HepG2 (cell line): Measurements from ENCODE around the gene C18orf63. TPM values are rescaled to one million over a fixed set of nuclear protein-coding genes. Genes with fewer than 3 reads are reported as not detected.

Source experiments
- ARID4A ChIP-seq: sonication (generic); formaldehyde crosslinking; IDR thresholded peaks from 2 replicates; pipeline ENCODE4 v1.5.0; 2020; ENCODE audit warnings: mild to moderate bottlenecking, missing genetic modification reagents, borderline replicate concordance
- ETV6 ChIP-seq: sonication (generic); formaldehyde crosslinking; conservative IDR thresholded peaks from 2 replicates; pipeline ENCODE4 v1.4.0; 2020; ENCODE audit warnings: missing genetic modification reagents
- HDAC6 ChIP-seq: fragments of 200-600 bp; sonication (generic); IDR thresholded peaks from 2 replicates; pipeline ENCODE4 v1.7.0; 2017; ENCODE audit warnings: mild to moderate bottlenecking, antibody characterized with exemption, low read length, low read depth
- IRF1 ChIP-seq: sonication (generic); formaldehyde crosslinking; IDR thresholded peaks from 2 replicates; pipeline ENCODE4 v1.4.0; 2020; ENCODE audit warnings: low read depth, mild to moderate bottlenecking, missing genetic modification reagents
- MXD4 ChIP-seq: IDR thresholded peaks from 2 replicates; pipeline ENCODE4 v1.6.1; 2016; ENCODE audit warnings: mild to moderate bottlenecking, missing biosample characterization, missing genetic modification reagents
- PATZ1 ChIP-seq: sonication (generic); formaldehyde crosslinking; IDR thresholded peaks from 2 replicates; pipeline ENCODE4 v1.4.0; 2020; ENCODE audit warnings: missing genetic modification reagents
- PRDM4 ChIP-seq: sonication (generic); formaldehyde crosslinking; IDR thresholded peaks from 2 replicates; pipeline ENCODE4 v1.9.0; 2021; ENCODE audit warnings: missing genetic modification reagents, borderline replicate concordance
- ZFP36L2 ChIP-seq: sonication (generic); formaldehyde crosslinking; IDR thresholded peaks from 2 replicates; pipeline ENCODE4 v1.4.0; 2020; ENCODE audit warnings: missing genetic modification reagents
- ZNF124 ChIP-seq: sonication (generic); formaldehyde crosslinking; IDR thresholded peaks from 2 replicates; pipeline ENCODE4 v1.4.0; 2020; ENCODE audit warnings: missing genetic modification reagents
- ZNF33A ChIP-seq: sonication (generic); formaldehyde crosslinking; IDR thresholded peaks from 2 replicates; pipeline ENCODE4 v1.5.1; 2020; ENCODE audit warnings: missing genetic modification reagents, mild to moderate bottlenecking, moderate library complexity, borderline replicate concordance
- ZNF567 ChIP-seq: sonication (generic); formaldehyde crosslinking; IDR thresholded peaks from 2 replicates; pipeline ENCODE4 v1.8.1; 2023; ENCODE audit warnings: mild to moderate bottlenecking, missing genetic modification reagents, borderline replicate concordance
- ZNF670 ChIP-seq: sonication (generic); formaldehyde crosslinking; IDR thresholded peaks from 2 replicates; pipeline ENCODE4 v1.8.0; 2022; ENCODE audit warnings: mild to moderate bottlenecking, missing genetic modification reagents, borderline replicate concordance
- ZNF776 ChIP-seq: sonication (generic); formaldehyde crosslinking; IDR thresholded peaks from 2 replicates; pipeline ENCODE4 v1.4.0; 2020; ENCODE audit warnings: mild to moderate bottlenecking, missing genetic modification reagents
- polyA plus RNA-seq, 8 experiments: library from polyadenylated mRNA; depleted of rRNA in 3 of 8; stranded (reverse) in 7 of 8; unstranded in 1 of 8; fragments of >200 nt; fragmentation: Illumina TruSeq in 4 of 8; extraction: Trizol in 4 of 8; gene quantifications; 2 replicates each; pipeline versions ENCODE4 v1.2.1 to v1.2.3, GENCODE V29; 2011 to 2016; ENCODE audit warnings: low read depth in 4 of 8, missing spikeins in 1 of 8, mixed read lengths in 1 of 8; ENCODE audit not compliant: insufficient read depth in 1 of 8
- total RNA-seq, 5 experiments: library from RNA; depleted of rRNA; stranded (reverse); fragments of >200 nt; fragmentation: Illumina TruSeq; extraction: Trizol; gene quantifications; 2 replicates each; pipeline ENCODE4 v1.2.3, GENCODE V29; 2016; ENCODE audit warnings: low read depth in 1 of 5
- TF ChIP-seq, protein P1 (sequence below): sonication (generic); formaldehyde crosslinking; IDR thresholded peaks from 2 replicates; pipeline ENCODE4 v1.5.1; 2020; ENCODE audit warnings: mild to moderate bottlenecking, missing genetic modification reagents, borderline replicate concordance

The C18orf63 gene
- total and polyA plus RNA-seq, 2 of the 13 experiments (the other 11 are each of a cell fraction or from before 2014, with no cell fraction given) = 0.01 TPM; not detected in 1

- no peak for TF ChIP-seq PRDM4
- no peak for TF ChIP-seq MXD4 (CRISPR knock-in tag)
- 0 out of 2 replicates have a peak, but pooled peaks have one; percentile 33 for TF ChIP-seq ZNF670
- TF ChIP-seq ETV6 (CRISPR knock-in tag) = 0 out of 2 replicates have a peak, but pooled peaks have one; percentile 13
- no peak; the same call in 1 of the 2 replicates for TF ChIP-seq ZNF33A (CRISPR knock-in tag)
- TF ChIP-seq ZFP36L2 (CRISPR knock-in tag) = no peak
- TF ChIP-seq ZNF124 = no peak
- TF ChIP-seq IRF1 = no peak
- 0 out of 2 replicates have a peak, but pooled peaks have one; percentile 24 for TF ChIP-seq ARID4A (CRISPR knock-in tag)
- TF ChIP-seq PATZ1 (CRISPR knock-in tag) = no peak
- no peak for TF ChIP-seq HDAC6
- TF ChIP-seq, protein P1, sequence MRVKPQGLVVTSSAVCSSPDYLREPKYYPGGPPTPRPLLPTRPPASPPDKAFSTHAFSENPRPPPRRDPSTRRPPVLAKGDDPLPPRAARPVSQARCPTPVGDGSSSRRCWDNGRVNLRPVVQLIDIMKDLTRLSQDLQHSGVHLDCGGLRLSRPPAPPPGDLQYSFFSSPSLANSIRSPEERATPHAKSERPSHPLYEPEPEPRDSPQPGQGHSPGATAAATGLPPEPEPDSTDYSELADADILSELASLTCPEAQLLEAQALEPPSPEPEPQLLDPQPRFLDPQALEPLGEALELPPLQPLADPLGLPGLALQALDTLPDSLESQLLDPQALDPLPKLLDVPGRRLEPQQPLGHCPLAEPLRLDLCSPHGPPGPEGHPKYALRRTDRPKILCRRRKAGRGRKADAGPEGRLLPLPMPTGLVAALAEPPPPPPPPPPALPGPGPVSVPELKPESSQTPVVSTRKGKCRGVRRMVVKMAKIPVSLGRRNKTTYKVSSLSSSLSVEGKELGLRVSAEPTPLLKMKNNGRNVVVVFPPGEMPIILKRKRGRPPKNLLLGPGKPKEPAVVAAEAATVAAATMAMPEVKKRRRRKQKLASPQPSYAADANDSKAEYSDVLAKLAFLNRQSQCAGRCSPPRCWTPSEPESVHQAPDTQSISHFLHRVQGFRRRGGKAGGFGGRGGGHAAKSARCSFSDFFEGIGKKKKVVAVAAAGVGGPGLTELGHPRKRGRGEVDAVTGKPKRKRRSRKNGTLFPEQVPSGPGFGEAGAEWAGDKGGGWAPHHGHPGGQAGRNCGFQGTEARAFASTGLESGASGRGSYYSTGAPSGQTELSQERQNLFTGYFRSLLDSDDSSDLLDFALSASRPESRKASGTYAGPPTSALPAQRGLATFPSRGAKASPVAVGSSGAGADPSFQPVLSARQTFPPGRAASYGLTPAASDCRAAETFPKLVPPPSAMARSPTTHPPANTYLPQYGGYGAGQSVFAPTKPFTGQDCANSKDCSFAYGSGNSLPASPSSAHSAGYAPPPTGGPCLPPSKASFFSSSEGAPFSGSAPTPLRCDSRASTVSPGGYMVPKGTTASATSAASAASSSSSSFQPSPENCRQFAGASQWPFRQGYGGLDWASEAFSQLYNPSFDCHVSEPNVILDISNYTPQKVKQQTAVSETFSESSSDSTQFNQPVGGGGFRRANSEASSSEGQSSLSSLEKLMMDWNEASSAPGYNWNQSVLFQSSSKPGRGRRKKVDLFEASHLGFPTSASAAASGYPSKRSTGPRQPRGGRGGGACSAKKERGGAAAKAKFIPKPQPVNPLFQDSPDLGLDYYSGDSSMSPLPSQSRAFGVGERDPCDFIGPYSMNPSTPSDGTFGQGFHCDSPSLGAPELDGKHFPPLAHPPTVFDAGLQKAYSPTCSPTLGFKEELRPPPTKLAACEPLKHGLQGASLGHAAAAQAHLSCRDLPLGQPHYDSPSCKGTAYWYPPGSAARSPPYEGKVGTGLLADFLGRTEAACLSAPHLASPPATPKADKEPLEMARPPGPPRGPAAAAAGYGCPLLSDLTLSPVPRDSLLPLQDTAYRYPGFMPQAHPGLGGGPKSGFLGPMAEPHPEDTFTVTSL (CRISPR knock-in tag) = 0 out of 2 replicates have a peak, but pooled peaks have one; percentile 13
- TF ChIP-seq ZNF567 = no peak
- TF ChIP-seq ZNF776 (CRISPR knock-in tag) = no peak
These were observed 24.2 kb upstream of the C18orf63 start (continued) for GRCh38 chr18:74291472-74291770.
